NCI-H345 (cell line): ENCODE results near the gene SLIT1.
"Not testable (repeated sequence)": the region's sequence is repeated elsewhere in the genome, so short reads cannot be mapped to it uniquely, and the experiment has no call there.

ENCODE experiments used
- DNase-seq: peaks from one replicate; lab custom pipeline; 2025; lab: John Stamatoyannopoulos, UW

SLIT1 gene

DNA sequence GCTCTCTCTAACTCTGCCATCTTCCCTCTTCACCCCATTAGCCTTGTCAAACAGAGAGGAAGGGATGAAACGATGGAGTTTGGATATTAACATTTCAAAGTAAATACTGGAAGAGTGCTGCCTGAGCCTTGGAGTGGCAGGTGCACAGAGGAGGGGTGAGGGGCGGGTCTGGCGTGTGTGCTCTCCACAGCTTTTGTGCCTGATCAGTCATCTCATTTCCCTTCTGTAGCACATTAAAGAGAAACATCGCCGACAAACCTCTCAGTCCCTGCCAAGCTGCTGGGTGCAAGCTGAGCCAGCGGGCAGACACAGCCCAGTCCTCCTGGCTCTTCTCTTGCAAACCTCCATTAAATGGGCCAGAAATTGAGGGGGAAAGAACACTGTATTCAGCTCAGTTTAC lies 76.2 kb downstream of the SLIT1 start:
- peak; percentile 82 for DNase-seq

DNA sequence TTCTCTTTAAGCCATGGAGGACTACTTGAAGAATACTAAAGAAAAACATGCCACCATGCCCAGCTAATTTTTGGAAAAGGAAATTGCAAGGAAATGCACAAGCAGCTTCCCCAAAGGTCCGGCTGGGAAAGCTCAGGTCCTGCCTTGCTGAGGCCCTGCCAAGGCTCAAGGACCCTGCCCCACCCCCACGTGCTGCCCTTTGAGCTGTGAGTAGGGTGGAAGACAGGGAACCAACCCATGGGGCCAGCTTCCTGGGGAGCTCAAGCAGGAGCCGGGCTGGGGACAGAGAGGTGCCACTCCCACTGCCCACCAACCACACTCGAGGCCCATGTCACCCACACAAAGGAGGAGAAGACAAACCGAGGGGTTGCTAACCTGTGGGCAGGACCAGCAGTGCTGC lies 78.2 kb downstream of the SLIT1 start:
- no peak for DNase-seq

DNA sequence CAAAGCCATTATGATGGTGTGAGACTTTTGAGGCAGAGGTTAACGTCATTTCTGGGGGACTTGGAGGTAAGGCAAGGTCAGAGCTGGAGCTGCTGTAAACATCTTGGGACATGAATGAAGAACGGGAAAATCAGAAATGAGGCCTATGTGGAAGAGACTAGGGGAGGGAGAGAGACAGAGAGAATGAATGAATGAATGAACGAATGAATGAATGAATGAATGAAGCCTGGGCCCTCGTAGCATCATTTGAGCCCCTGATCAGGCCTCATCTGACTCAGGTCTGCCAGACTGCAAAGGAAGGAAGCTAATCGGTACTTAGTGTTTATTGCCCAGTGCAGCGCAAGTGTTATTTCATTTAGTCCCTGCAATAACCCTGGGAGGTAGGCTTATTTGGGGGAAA lies 79.6 kb downstream of the SLIT1 start:
- no peak for DNase-seq

DNA sequence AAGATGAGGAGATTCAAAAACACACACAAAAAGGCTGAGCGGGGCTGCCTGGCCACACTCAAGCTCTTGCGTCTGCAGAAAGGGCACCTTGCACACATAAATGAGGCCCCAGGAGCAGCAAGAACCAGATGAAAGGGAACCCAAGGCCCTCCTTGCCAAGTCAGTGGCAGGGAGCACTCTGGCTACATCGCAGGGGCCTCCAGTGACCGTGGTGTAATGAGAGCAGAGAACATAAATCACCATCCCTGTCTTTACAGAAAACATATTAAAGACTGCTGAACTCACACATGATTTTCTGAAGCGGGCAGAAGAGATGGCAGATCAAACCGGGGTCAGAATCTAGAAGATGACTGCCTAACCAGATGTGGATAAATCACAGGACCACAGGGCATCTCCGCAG lies 80.5 kb downstream of the SLIT1 start:
- DNase-seq, result no peak

DNA sequence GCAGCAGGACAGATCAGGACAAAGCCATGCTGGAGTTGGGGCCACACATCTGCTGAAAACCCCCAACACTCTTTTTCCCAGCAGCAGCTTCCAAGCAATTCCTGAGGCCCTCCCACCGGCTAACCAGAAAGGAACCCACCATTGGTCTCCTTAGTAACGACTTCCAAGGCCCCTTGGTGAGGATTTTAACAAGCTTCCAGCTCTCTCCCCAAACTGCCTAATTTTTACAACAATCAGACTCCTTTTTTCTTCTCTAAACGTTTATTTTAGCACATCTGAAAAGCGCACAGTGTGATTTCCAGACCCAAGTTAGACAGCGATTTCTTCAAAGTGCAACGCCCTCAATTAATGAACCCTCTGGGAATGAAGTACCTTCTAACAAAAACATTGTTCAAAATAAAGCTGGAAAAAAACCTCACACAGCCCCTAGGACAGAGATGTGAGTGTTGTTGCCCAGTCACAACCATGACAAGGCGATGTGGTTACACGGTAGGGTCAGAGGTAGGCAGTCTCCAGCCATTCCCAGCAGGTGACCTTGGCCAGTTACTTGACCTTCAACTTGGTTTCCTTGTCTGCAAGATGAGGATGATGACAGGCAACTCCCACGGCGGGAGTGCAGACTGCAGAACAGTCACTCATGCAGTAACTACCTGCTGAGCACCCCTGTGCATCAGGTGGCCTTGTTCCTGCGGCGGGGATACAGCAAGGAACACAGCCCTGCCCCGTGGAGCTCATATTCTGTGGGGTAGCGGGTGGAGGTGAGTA lies 82.3 kb downstream of the SLIT1 start:
- DNase-seq, result no peak

DNA sequence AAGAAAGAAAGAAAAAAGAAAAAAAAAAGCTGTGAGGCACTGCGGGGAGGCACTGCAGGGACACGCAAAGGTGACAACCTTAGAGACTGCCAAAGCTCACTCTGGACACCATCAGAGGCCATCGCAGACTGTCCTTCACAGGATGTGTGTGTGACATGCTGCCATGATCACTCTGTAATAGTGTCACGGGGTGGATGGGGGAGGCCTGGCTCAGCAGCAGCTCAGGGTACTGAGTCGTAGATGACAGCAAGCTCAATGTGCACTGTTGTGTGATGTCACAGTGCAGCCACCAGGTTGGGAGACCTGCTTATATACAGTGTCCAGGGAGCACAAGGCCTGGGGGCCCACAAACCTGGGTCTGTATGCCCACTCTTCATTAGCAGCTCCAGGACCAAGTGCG lies 83.3 kb downstream of the SLIT1 start:
- DNase-seq, result no peak

DNA sequence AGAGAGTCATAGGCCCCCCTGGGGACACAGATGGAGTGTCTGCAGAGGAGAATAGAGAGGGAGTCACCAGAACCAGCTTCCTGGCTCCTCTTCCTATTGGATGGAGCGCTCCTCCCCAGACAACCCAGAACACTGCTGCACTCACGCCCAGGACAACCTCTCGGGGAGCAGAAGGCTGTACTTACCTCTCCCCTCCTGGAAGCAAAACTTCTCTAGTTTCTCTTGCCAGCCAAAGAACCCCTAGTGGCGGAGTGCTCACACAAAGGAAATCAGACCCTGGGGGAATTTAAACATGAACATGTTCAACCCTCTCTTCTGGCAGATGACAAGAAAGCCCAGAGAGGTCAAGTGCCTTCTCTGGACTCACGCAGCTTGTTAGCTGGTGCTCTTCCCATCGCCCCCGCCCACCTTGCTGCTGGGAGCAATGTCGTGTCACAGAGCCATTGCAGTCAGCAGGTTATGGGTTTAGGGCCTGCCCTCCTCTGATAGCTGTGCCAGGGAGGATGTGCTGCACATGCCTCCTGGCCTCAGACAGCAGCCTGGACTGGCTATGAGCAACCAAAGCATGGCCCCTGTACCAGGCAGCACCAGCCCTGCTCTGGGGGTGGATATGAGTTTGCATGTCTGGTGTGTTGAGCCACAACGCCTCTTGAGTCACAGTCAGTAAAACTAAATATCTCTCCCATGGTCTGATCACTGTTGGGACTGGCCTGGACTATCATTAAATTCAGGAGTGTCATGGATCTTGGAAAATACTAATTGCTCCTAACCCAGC lies 84.4 kb downstream of the SLIT1 start:
- no peak for DNase-seq

DNA sequence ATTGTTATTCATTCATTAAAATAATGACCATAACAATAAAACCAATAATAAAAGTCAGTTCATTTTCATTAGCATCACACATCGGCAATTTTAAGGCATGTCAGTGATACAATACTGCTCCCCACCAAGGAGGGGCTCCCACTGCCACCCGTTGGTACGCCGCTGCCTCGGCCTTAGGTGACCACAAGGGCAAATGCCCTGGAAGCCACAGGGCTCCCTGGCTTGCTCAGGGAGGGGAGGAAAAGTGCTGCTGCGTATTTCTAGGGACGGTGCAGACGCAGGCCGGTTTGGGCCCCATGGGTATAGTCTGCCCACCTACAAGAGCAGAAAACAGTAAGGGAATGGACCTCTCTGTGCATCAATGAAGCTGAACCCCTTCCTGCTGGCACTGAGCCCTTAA lies 85.1 kb downstream of the SLIT1 start:
- no peak for DNase-seq

DNA sequence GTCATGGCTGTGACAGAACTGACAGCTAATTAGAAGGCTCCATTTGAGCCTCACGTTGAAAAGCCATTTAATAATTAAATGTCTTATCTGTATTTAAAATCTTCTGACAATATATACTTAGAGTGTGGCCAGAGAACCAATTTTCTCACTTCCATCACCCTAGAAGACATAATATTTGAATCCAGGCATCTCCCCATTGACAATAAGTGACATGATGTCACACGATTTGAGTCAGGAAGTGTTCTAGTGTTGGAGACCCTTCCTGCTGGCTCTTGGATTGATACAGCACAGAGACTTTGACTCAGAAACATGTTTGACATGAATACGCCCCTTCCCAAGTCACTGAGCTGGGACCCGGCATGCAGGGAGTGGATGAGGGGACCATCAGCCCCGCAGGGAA lies 85.9 kb downstream of the SLIT1 start:
- no peak for DNase-seq

DNA sequence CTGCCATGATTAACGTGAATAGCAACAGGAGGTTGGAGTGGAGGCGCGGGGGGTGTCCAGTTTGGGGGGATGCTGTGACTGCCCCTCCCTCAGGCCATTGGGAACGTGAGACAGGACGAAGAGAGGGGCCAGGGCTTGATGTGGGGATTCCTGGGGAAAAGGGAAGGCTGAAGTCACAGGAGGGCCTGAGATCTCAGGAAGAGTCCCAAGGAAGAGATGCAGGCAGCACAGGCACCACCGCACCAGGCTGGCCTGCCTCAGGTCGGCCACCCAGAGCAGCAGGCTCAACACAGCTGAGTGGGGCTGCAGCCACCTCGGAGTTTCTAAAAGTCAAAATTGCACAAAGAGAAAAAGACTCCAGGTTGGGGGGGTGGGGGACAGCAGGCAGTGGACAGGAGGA lies 86.7 kb downstream of the SLIT1 start:
- no peak for DNase-seq

DNA sequence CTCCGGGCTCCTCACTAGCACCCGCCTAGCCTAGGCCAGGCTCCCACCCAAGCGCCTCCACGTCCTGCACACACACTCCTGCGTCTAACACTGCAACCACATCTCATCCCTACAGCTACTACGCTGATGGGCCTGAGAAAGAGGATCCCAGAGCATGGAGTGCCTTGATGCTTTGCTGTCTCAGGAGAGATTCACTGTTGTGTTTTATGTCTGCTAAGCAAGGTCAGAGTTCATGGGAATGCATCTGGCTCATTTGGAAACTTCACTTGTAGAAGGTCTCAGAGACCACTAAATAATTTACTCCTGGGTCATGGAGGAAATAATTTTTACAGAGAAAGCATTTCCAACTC lies 88.7 kb downstream of the SLIT1 start:
- no peak for DNase-seq

DNA sequence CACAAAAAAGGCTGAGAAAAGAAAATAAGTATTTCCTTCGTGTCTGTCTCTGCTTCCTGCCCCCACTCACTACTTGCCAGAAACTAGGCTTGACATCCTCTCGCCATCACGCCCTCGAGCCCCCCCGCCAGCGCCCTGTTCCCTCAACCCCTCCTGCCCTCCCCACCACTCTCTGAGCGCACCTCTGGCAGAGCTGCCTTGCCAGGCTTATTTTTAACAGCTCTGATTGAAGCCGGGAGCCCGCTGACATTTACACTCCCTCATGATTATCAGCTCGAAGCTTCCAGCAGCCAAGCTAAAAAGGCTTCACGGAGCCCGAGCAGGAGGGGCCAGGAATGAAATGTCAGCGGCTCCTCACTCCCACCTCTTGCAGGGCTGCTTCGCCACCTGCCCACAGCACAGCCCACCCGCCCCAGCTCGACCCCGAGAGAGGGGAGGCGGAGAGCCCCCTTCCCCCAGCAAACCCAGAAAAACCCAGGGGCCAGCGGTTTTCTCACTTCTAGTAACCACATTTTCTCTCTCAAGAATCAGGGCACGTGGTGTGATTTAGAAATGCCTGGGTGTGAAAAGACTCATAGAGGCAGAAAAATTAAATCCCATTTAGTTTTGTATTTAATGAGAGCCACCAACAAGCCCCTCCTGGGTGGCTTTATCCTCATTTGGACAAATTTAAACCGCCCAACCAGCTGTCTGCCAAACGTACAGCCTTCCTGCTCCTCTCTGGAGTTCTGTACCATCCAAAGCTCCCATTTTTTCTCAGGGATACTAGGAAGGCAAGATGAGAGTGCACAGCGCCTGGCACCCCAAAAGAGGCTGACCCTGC lies 89.3 kb downstream of the SLIT1 start:
- DNase-seq, result peak; percentile 23

DNA sequence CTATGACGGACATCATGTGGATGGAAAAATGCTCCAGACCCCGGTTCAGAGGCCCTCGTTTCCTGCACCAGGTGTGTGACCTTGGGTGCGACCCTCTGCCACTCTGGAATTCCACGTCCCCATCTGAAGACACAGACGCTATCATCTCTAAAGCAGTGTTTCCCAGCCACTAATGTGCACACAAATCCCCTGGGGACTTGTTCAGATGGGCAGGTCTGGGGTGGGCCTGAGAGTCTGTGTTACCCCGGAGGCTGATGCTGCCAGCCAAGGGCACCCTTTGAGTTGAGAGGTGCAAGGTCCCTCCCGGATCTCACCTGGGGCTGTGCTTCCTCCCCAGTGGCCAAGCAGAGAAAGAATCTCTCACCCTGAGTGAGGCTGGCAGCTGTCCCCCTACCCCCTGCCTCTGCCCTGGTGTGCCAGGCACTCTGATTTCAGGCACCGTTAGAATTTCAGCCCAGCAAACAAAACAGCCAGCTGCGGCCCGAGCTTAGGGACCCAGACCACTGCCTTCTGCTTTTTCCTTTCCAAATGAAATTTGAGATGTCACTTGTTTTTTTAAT lies 90.0 kb downstream of the SLIT1 start:
- DNase-seq, result peak; percentile 8

DNA sequence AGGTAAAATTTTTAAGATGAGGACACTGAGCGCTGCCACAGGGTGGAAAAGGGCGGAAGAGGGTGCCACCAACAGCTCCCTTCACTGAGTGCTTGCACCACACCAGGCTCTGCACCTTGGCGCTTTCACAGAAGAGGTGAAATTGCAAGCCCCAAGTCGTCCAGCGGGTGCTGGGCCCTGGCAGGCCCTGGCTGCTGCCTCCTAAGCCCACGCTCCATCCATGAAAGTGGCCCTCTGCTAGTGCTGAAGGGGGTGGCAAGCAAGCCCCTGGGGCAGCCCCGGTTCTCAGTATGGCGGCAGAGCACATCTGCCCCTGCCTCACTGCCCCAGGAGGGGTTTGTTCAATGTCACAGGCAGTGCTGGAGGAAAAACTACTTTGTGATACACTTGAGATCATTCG lies 95.1 kb downstream of the SLIT1 start:
- DNase-seq, result no peak

DNA sequence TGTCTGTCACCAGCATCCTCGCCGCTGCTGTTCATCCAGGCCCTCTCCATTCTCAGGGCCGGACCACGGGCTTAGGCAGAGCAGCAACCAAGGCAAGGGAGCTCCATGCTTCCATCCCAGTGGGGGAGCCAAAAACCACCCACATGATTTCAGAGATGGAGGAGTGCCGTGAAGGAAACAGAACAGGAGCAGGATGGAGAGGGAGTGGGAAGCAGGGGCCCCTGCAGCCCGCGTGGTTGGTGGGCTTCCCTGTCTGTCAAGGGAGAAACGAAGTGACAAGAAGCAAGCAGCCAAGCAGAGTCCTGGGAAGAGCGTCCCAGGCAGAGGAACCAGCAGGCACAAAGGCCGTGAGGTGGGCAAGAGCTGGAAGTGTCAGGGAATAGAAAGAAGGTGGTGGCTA lies 95.7 kb downstream of the SLIT1 start:
- DNase-seq, result no peak

DNA sequence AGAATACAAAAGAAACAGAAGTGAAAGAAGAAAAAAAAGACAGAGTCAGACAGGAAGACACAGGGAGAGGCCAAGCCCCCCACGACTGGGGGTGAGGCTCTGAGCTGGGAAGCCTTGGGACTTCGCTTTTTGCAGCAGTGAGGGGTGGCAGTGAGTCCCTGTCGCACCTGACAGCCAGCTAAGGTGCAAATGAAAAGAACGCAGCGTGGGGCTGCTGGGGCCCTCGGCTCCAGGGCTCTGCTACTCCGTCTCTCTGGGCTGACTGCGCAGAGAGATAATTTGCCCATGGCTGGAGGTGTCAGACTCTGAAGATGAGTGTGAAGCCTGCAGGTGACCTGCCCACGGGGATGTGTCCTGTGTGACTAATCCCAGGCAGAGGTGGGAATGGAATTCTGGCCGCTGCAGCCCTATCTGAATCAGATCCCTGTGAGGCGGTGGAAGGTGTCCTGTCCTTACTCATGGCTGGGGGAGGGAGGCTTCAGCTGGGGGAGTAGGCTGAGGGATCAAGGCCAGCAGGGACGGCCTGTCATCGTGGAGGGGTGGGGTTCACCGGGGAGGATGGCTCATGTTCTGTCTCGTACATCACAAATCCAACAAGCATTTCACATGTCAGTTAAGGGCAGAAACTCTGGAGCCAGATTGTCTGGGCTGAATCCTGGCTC lies 96.4 kb downstream of the SLIT1 start:
- DNase-seq, result no peak

DNA sequence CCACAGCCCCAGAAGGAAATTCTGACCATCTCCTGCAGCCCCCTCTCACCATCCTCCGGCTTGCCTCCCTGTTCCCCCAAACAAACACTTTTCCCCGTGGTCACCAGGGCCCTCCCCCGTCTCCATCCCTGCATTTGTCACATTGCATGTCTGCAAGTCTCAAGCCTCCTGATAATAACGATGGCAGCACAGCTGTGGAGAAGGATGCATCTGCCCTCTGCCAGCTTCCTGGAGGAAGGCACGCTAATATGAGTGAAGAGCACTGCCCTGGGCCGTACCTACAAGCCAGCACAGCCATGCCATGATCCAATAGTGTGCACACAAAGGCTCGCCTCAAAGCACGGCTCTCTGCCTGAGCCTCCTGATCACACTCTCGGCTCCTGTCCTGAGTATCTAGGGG lies 98.5 kb downstream of the SLIT1 start:
- DNase-seq, result no peak

DNA sequence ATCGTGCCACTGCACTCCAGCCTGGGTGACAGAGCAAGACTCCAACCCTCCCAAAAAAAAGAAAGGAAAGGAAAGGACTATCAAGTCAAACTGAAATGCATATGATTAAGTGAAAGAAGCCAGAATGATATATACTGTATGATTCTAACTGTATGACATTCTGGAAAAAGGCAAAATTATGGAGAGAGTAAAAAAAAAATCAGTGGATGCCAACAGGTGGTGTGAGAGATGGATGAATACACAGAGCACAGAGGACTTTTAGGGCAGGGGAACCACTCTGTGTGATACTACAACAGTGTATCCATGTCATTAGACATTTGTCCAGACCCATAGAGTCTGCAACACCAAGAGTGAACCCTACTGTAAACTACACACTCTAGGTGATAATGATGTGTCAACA lies 99.2 kb downstream of the SLIT1 start:
- no peak for DNase-seq

DNA sequence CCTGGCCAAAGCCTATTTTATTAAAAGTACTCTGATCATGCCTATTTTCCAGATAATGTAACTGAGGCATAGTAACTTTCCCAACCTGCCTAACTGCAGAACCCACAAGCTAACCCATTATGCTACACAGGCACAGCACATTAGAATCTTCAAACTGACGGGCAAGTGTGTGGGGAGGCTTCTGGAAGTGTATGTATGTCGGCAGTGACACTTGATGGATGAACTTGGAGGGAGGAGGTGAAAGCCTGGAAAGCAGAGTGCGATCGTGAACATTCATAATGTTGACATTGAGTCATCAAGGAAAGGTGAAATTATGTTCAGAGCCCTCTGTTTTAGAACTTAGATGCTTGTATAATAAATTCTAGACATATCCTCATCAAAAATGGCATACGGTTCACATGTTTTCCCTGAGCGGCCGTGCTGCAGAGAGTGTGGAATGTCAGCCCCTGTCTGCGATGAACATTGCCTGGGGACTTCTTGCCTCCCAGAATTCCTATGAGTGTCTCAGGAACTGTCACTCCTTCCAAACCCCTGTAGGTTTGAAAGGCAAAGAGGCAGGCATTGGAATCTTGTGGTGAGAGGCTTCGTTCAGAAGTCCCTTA lies 102.4 kb downstream of the SLIT1 start:
- no peak for DNase-seq

DNA sequence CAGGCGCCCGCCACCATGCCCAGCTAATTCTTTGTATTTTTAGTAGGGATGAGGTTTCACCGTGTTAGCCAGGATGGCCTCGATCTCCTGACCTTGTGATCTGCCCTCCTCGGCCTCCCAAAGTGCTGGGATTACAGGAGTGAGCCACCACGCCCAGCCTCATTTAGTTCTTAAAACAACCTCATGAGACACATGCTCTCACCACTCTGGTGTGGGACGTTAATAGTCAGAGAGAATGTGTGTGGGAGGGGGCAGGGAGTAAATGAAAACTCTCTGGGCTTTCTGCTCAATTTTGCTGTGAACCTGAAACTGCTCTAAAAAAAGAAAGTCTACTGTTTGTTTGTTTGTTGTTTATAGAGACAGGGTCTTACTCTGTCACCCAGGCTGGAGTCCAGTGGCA lies 103.2 kb downstream of the SLIT1 start:
- not testable (repeated sequence) for DNase-seq

DNA sequence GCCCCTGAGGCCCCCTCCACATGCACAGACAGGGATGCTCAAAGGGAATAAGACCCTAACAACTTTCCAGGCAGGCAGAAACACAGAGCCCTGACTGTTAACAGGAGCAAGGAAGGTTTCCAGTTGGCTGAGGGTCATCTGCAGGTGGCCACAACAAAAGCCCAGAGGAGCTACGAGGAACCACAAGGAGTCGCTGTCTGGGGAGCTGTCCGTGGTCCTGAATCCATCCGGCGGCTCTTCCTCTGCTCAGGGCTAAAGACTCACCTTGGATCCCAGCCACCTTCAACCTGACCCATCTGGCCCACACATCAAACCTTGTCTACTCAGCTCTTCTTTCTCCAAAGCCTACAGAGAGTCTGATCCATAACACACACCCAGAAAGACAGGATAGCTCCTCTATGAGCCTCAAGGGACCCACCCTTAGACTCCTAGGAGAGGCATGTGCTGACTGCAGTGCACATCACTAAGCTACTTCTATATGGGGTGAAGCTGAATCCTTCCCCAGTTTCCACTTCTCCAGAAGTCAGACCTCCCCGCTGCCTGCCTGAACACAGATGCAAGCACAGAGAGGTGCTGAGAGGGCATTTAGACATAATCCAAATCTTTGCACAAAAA lies 104.0 kb downstream of the SLIT1 start:
- DNase-seq, result no peak
